Measurements from ENCODE around the gene WFDC1.

Gene WFDC1

GRCh38 chr16:84357191-84357651 lies 62.5 kb downstream of the WFDC1 start:
- DNase-seq: no peak

- no peak for DNase-seq
Observed at GRCh38 chr16:84358601-84359295, 64.1 kb downstream of the WFDC1 start.

GRCh38 chr16:84359326-84359725 lies 64.6 kb downstream of the WFDC1 start:
- DNase-seq: no peak

GRCh38 chr16:84360170-84360569 lies 65.5 kb downstream of the WFDC1 start:
- DNase-seq: no peak

- no peak for DNase-seq
Observed at GRCh38 chr16:84360748-84361147, 66.1 kb downstream of the WFDC1 start.

GRCh38 chr16:84361546-84361945 lies 66.9 kb downstream of the WFDC1 start:
- DNase-seq: no peak

GRCh38 chr16:84362471-84362941 lies 67.8 kb downstream of the WFDC1 start:
- peak in 1 of 2 experiments; percentile 20 for DNase-seq

GRCh38 chr16:84366208-84366607 lies 71.5 kb downstream of the WFDC1 start:
- DNase-seq: no peak

- no peak for DNase-seq
Observed at GRCh38 chr16:84367297-84367680, 72.6 kb downstream of the WFDC1 start.

- DNase-seq: peak; percentile 65 to 77
Observed at GRCh38 chr16:84367750-84368307, 73.2 kb downstream of the WFDC1 start.

GRCh38 chr16:84368308-84368996 lies 73.8 kb downstream of the WFDC1 start, which contains the start of gene ATP2C2:
Gene ATP2C2, plus strand, starts transcription at chr16:84368538. Its CDS starts 78 bp downstream, at chr16:84368616.
- DNase-seq: peak; percentile 65 to 90

- no peak for DNase-seq
Observed at GRCh38 chr16:84369105-84369504, 74.4 kb downstream of the WFDC1 start.

- peak in 1 of 2 experiments; percentile 39 for DNase-seq
Observed at GRCh38 chr16:84369938-84370627, 75.4 kb downstream of the WFDC1 start.

- no peak for DNase-seq
Observed at GRCh38 chr16:84370723-84371552, 76.3 kb downstream of the WFDC1 start.

GRCh38 chr16:84371553-84371865 lies 76.8 kb downstream of the WFDC1 start:
- no peak for DNase-seq

GRCh38 chr16:84373907-84374489 lies 79.3 kb downstream of the WFDC1 start:
- no peak for DNase-seq

- no peak for DNase-seq
Observed at GRCh38 chr16:84378099-84378498, 83.4 kb downstream of the WFDC1 start.

- no peak for DNase-seq
Observed at GRCh38 chr16:84378567-84378966, 83.9 kb downstream of the WFDC1 start.

- DNase-seq: no peak
Observed at GRCh38 chr16:84379008-84379708, 84.5 kb downstream of the WFDC1 start.

Data from NCI-H526 (cell line).